DOHH2 (cell line): Measurements from ENCODE around the gene WWP2.

Experiments
- CTCF ChIP-seq: fragments of 200-600 bp; sonication (generic); IDR thresholded peaks from one replicate; pipeline ENCODE4 v1.5.1; 2014; ENCODE audit warnings: antibody characterized with exemption, mild to moderate bottlenecking, low read depth, low read length; ENCODE audit not compliant: poor library complexity, severe bottlenecking
- EZH2phosphoT487 ChIP-seq: fragments of 200-600 bp; sonication (generic); IDR thresholded peaks from 2 replicates; pipeline ENCODE4 v1.6.1; 2017; ENCODE audit warnings: borderline replicate concordance, mild to moderate bottlenecking, antibody characterized with exemption, low read length, moderate library complexity, mixed read lengths

GRCh38 chr16:69744363-69745231 is 17.5 kb upstream of the WWP2 start:
- no peak for TF ChIP-seq CTCF
- TF ChIP-seq EZH2phosphoT487, result no peak
